A673 (cell line): Measurements from ENCODE around the gene GLMP. TPM values are rescaled to one million over a fixed set of nuclear protein-coding genes. Genes with fewer than 3 reads are reported as not detected.

Experiments
- BruUV-seq: library from RNA; stranded (reverse); fragments of 400-500 nt; replicated peaks from 2 replicates; lab custom pipeline; 2021; lab: Mats Ljungman, UMichigan
- CTCF ChIA-PET: fragments of 300-600 bp; sonication (Branson Sonifier 250); formaldehyde crosslinking; loops from one replicate; lab custom pipeline; 2022; ENCODE audit warnings: antibody characterized with exemption; lab: Charles Lee
- POLR2A ChIA-PET: fragments of 300-600 bp; sonication (Branson Sonifier 250); formaldehyde crosslinking; loops from one replicate; lab custom pipeline; 2022; ENCODE audit warnings: antibody characterized with exemption; ENCODE audit not compliant: low non-redundant PET; lab: Charles Lee
- DNase-seq: peaks from one replicate; pipeline ENCODE4 v3.0.0-alpha.2; 2015; ENCODE audit warnings: low spot score
- H3K27ac ChIP-seq: fragments of 200-600 bp; sonication (generic); 2 replicates; pipeline ENCODE4 v1.5.1; 2016; ENCODE audit warnings: mixed run types, low read depth, mild to moderate bottlenecking, mixed read lengths, antibody characterized with exemption, low read length; ENCODE audit not compliant: poor library complexity, severe bottlenecking
- H3K27me3 ChIP-seq: fragments of 200-600 bp; sonication (generic); replicated peaks from 2 replicates; pipeline ENCODE4 v1.6.1; 2017; ENCODE audit warnings: mixed run types, low read depth, mild to moderate bottlenecking, mixed read lengths, antibody characterized with exemption, low read length; ENCODE audit not compliant: insufficient read depth, poor library complexity
- H3K36me3 ChIP-seq: fragments of 200-600 bp; sonication (generic); 2 replicates; pipeline ENCODE4 v1.6.1; 2016; ENCODE audit warnings: mixed run types, mild to moderate bottlenecking, mixed read lengths, antibody characterized with exemption, low read length; ENCODE audit not compliant: insufficient read depth, poor library complexity, severe bottlenecking
- H3K4me1 ChIP-seq: fragments of 200-600 bp; sonication (generic); 2 replicates; pipeline ENCODE4 v1.6.1; 2017; ENCODE audit warnings: mixed run types, mild to moderate bottlenecking, mixed read lengths, antibody characterized with exemption, low read length; ENCODE audit not compliant: insufficient read depth, poor library complexity, severe bottlenecking
- H3K4me3 ChIP-seq: fragments of 200-600 bp; sonication (generic); 2 replicates; pipeline ENCODE4 v1.5.1; 2016; ENCODE audit warnings: low read depth, mixed run types, mild to moderate bottlenecking, mixed read lengths, low read length; ENCODE audit not compliant: poor library complexity, severe bottlenecking
- H3K9me3 ChIP-seq: fragments of 200-600 bp; sonication (generic); 2 replicates; pipeline ENCODE4 v1.6.1; 2016; ENCODE audit warnings: mixed run types, low read depth, mild to moderate bottlenecking, mixed read lengths, antibody characterized with exemption, low read length; ENCODE audit not compliant: poor library complexity, severe bottlenecking
- EZH2 ChIP-seq: fragments of 200-600 bp; sonication (generic); IDR thresholded peaks from 2 replicates; pipeline ENCODE4 v1.6.1; 2017; ENCODE audit warnings: borderline replicate concordance, low read depth, mild to moderate bottlenecking, mixed read lengths, antibody characterized with exemption, low read length; ENCODE audit not compliant: poor library complexity, severe bottlenecking
- intact Hi-C: fragments of 100-400 bp; cut with micrococcal nuclease; formaldehyde crosslinking; loops from one replicate; pipeline ENCODE4 v1.10.0; 2022; ENCODE audit not compliant: unreplicated experiment
- total RNA-seq: library from RNA; stranded (reverse); gene quantifications from 2 replicates; pipeline ENCODE4 v1.2.3, GENCODE V29; 2021
- TF ChIP-seq, protein P1 (sequence below): fragments of 300-800, 200-600 bp; sonication (generic); conservative IDR thresholded peaks from 2 replicates; pipeline ENCODE4 v1.5.1; 2017; ENCODE audit warnings: low read depth, mild to moderate bottlenecking, antibody characterized with exemption, low read length, moderate library complexity, mixed read lengths

The GLMP gene
- total RNA-seq, 1 experiment from 2014 or later, result 30.3 TPM

DNA sequence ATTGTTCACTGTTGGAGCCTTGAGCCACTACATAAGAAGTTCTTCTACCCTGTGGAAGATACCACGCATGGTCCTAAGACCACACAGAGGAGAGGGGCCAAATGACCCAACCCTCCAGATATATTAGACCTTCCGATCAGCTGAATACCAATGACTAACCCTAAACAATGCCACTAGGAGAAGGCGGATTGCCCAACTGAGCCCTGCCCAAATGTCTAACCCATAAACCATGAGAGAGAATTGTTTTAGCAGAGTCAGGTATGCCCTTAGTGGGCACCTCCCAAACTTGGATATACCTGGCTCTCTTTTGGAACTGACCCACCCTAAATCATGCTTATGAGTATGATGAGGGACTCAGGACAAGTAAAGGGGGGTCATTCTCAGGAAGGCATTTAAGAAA lies 25.2 kb downstream of the GLMP start:
- intact Hi-C loops, result loop anchor here (10.0 kb wide), 1 partner anchor 64 kb away; the partner anchor contains the start of genes CCT3 and TSACC
- POLR2A ChIA-PET, result interaction anchor here (0.6 kb wide), 1 partner anchor 12 kb away, joined by 3 read pairs; the partner anchor contains the start of gene SMG5
- Histone ChIP-seq H3K36me3 (peaks cover 91% of the 10 kb centered on the region), H3K4me3 (no peak overlapping the region), H3K27me3 (no peaks in the 10 kb centered on the region), H3K4me1 (no peaks in the 10 kb centered on the region), H3K27ac (no peak overlapping the region), H3K9me3 (no peaks in the 10 kb centered on the region)
- no peak for TF ChIP-seq EZH2
- BruUV-seq, result no TSS peak
- CTCF ChIA-PET, result no interaction called here
- DNase-seq, result no peak

DNA sequence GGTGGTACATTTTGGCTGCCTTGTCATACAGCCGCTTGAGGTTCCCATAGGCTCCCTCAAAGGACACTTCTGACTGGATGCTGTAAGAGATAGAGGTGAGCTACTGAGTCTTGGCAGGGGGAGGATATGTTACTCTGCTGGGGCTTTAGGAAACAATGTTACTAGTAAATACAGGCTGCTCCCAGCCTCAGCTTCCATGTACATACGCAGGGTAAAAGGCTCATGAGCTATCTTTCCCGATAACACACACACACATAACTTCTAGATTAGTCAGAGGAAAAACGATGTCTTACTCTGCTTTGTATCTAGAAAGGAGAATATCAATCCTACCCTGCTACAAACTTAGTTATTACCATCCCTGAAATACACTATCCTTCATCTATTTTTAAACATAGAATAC lies 27.1 kb downstream of the GLMP start:
- H3K27ac ChIP-seq, result no peak overlapping the region
- ChIA-PET CTCF (no interaction called here), POLR2A (interaction anchor here (0.6 kb wide), 1 partner anchor 33 kb away, joined by 3 read pairs; no protein-coding TSS in a partner anchor)
- BruUV-seq, result no TSS peak
- H3K4me3 ChIP-seq, result no peak overlapping the region
- no peaks in the 10 kb centered on the region for H3K9me3 ChIP-seq
- no peak for DNase-seq
- no peaks in the 10 kb centered on the region for H3K4me1 ChIP-seq
- TF ChIP-seq, protein P1, sequence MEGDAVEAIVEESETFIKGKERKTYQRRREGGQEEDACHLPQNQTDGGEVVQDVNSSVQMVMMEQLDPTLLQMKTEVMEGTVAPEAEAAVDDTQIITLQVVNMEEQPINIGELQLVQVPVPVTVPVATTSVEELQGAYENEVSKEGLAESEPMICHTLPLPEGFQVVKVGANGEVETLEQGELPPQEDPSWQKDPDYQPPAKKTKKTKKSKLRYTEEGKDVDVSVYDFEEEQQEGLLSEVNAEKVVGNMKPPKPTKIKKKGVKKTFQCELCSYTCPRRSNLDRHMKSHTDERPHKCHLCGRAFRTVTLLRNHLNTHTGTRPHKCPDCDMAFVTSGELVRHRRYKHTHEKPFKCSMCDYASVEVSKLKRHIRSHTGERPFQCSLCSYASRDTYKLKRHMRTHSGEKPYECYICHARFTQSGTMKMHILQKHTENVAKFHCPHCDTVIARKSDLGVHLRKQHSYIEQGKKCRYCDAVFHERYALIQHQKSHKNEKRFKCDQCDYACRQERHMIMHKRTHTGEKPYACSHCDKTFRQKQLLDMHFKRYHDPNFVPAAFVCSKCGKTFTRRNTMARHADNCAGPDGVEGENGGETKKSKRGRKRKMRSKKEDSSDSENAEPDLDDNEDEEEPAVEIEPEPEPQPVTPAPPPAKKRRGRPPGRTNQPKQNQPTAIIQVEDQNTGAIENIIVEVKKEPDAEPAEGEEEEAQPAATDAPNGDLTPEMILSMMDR, result no peak
- TF ChIP-seq EZH2, result no peak
- H3K36me3 ChIP-seq, result peaks cover 90% of the 10 kb centered on the region
- H3K27me3 ChIP-seq, result no peaks in the 10 kb centered on the region
- intact Hi-C loops, result no loop called here

GRCh38 chr1:156266051-156266450 lies 29.4 kb downstream of the GLMP start:
- ChIA-PET CTCF (no interaction called here), POLR2A (no interaction called here)
- H3K36me3 ChIP-seq, result peaks cover 85% of the 10 kb centered on the region
- no peak for DNase-seq
- TSS peak; percentile 50 for BruUV-seq
- no peaks in the 10 kb centered on the region for H3K4me1 ChIP-seq
- TF ChIP-seq, protein P1, result no peak
- TF ChIP-seq EZH2, result no peak
- H3K9me3 ChIP-seq, result no peaks in the 10 kb centered on the region
- H3K27ac ChIP-seq, result no peak overlapping the region
- H3K4me3 ChIP-seq, result no peak overlapping the region
- no peaks in the 10 kb centered on the region for H3K27me3 ChIP-seq
- intact Hi-C loops, result no loop called here

DNA sequence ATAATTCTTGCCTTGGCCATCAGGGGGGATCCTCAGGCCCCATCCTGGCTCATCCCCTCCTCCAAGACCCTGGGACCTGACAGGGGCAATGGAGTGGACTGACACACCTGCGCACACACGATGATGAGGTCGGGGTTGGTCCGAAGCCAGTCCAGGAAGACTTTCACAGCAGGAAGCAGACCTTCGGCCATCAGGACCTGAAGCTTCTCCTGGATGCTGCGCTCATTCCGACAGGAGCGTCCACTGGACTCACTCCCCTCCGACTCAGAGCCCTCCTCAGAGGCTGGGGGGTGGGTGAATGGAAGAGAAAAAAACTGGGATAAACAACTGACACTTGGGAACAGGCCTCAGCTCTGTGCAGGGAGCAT lies 32.2 kb downstream of the GLMP start:
- intact Hi-C loops, result no loop called here
- CTCF ChIA-PET, result no interaction called here
- no peak overlapping the region for H3K4me3 ChIP-seq
- no peak for TF ChIP-seq EZH2
- TF ChIP-seq, protein P1, result no peak
- DNase-seq, result no peak
- no peak overlapping the region for H3K27ac ChIP-seq
- H3K27me3 ChIP-seq, result no peaks in the 10 kb centered on the region
- H3K36me3 ChIP-seq, result peaks cover 91% of the 10 kb centered on the region
- H3K9me3 ChIP-seq, result no peaks in the 10 kb centered on the region
- no peaks in the 10 kb centered on the region for H3K4me1 ChIP-seq
- BruUV-seq, result no TSS peak
- POLR2A ChIA-PET, result no interaction called here
